K562 (cell line): ENCODE data around the gene NUP188. TPM values are rescaled to one million over a fixed set of nuclear protein-coding genes. Genes with fewer than 3 reads are reported as not detected.

Experiments used
- HIVEP1 ChIP-seq: fragments of 250-450 bp; sonication (Bioruptor Pico); IDR thresholded peaks from 2 replicates; pipeline ENCODE4 v1.4.0; 2020; ENCODE audit warnings: mild to moderate bottlenecking
- LCOR ChIP-seq: sonication (generic); formaldehyde crosslinking; IDR thresholded peaks from 2 replicates; pipeline ENCODE4 v1.8.0; 2022; ENCODE audit warnings: mild to moderate bottlenecking, missing genetic modification reagents
- NFRKB ChIP-seq: fragments of 450-650 bp; IDR thresholded peaks from 2 replicates; pipeline ENCODE4 v1.6.1; 2016; ENCODE audit warnings: low read depth
- NUFIP1 ChIP-seq: fragments of 450-650 bp; IDR thresholded peaks from 2 replicates; pipeline ENCODE4 v1.6.1; 2018; ENCODE audit not compliant: partially characterized antibody
- PHF21A ChIP-seq: fragments of 450-650 bp; IDR thresholded peaks from 2 replicates; pipeline ENCODE4 v1.6.1; 2017; ENCODE audit warnings: low read depth, borderline replicate concordance
- PRPF4 ChIP-seq: fragments of 200-400 bp; formaldehyde crosslinking; IDR thresholded peaks from one replicate; pipeline ENCODE4 v1.6.1; 2017; ENCODE audit warnings: low read length, low read depth, mild to moderate bottlenecking; ENCODE audit not compliant: insufficient read depth, poor library complexity, severe bottlenecking
- PYGO2 ChIP-seq: fragments of 450-650 bp; IDR thresholded peaks from 2 replicates; pipeline ENCODE4 v1.6.1; 2016; ENCODE audit warnings: mild to moderate bottlenecking, missing genetic modification characterization, moderate library complexity, missing compliant biosample characterization
- RB1 ChIP-seq: fragments of 450-650 bp; IDR thresholded peaks from 2 replicates; pipeline ENCODE4 v1.6.1; 2017; ENCODE audit warnings: low read depth, mild to moderate bottlenecking
- RBM39 ChIP-seq: fragments of 200-400 bp; formaldehyde crosslinking; optimal IDR thresholded peaks from 2 replicates; pipeline ENCODE3; 2018; ENCODE audit warnings: low read depth, low read length
- SMARCE1 ChIP-seq: fragments of 450-650 bp; IDR thresholded peaks from 2 replicates; pipeline ENCODE4 v1.7.1; 2016; ENCODE audit warnings: mild to moderate bottlenecking
- TOE1 ChIP-seq, 2 experiments: fragments of 450-650 bp in 1 of 2; sonication (generic) in 1 of 2; formaldehyde crosslinking in 1 of 2; IDR thresholded peaks; 2 replicates each; pipeline versions ENCODE4 v1.7.1 to v1.8.0; 2016 to 2022; ENCODE audit warnings: borderline replicate concordance in 2 of 2, mild to moderate bottlenecking in 2 of 2, antibody characterized with exemption in 1 of 2, inconsistent platforms in 1 of 2, low read depth in 1 of 2, missing genetic modification reagents in 1 of 2, moderate library complexity in 1 of 2
- ZFP1 ChIP-seq: fragments of 450-650 bp; formaldehyde crosslinking; IDR thresholded peaks from 2 replicates; pipeline ENCODE4 v1.4.0; 2020; ENCODE audit warnings: mild to moderate bottlenecking, mixed read lengths
- ZNF140 ChIP-seq: fragments of 250-450 bp; sonication (Bioruptor Pico); IDR thresholded peaks from 2 replicates; pipeline ENCODE4 v1.8.0; 2021; ENCODE audit warnings: moderate library complexity, mild to moderate bottlenecking, inconsistent platforms
- ZNF23 ChIP-seq: fragments of 250-450 bp; sonication (Bioruptor Pico); IDR thresholded peaks from 2 replicates; pipeline ENCODE4 v1.4.0; 2020; ENCODE audit warnings: mild to moderate bottlenecking
- ZNF253 ChIP-seq: fragments of 250-450 bp; sonication (Bioruptor Pico); conservative IDR thresholded peaks from 2 replicates; pipeline ENCODE4 v1.6.1; 2021; ENCODE audit warnings: mild to moderate bottlenecking
- ZNF41 ChIP-seq: fragments of 250-450 bp; sonication (Bioruptor Pico); conservative IDR thresholded peaks from 2 replicates; pipeline ENCODE4 v1.4.0; 2020; ENCODE audit warnings: mild to moderate bottlenecking
- polyA plus RNA-seq, 8 experiments: library from polyadenylated mRNA; depleted of rRNA in 4 of 8; stranded (reverse) in 5 of 8; unstranded in 3 of 8; fragments of >200 nt; fragmentation: Nextera tagmentation in 2 of 8; fragmentation: Illumina TruSeq in 1 of 8; extraction: Ambion mirVana in 2 of 8; extraction: Trizol in 1 of 8; gene quantifications; 2 replicates each; pipeline versions ENCODE4 v1.2.1 to v1.2.3, GENCODE V29; 2011 to 2014; ENCODE audit warnings: inconsistent platforms in 1 of 8, missing spikeins in 1 of 8
- total RNA-seq, 7 experiments: library from RNA; depleted of rRNA in 6 of 7; stranded (reverse); fragments of >200 nt in 6 of 7; fragmentation: Illumina TruSeq in 2 of 7; extraction: Trizol in 2 of 7; gene quantifications; 2 replicates each; pipeline versions ENCODE4 v1.2.1 to v1.2.3, GENCODE V29; 2011 to 2021; ENCODE audit warnings: low replicate concordance in 1 of 7
- TF ChIP-seq, protein P1 (sequence below): fragments of 250-450 bp; sonication (Bioruptor Pico); IDR thresholded peaks from 2 replicates; pipeline ENCODE4 v1.4.0; 2020; ENCODE audit warnings: mild to moderate bottlenecking, moderate library complexity, borderline replicate concordance
- TF ChIP-seq, protein P2 (sequence below), 3 experiments: IDR thresholded peaks in 2 of 3; conservative IDR thresholded peaks in 1 of 3; 2 replicates each; pipeline ENCODE4 v1.5.1; 2011 to 2012; ENCODE audit warnings: low read length in 3 of 3, mild to moderate bottlenecking in 3 of 3, control low read depth in 2 of 3, improper control_type of control experiment in 1 of 3, inconsistent platforms in 1 of 3, low read depth in 1 of 3, mixed read lengths in 1 of 3, moderate library complexity in 1 of 3; ENCODE audit not compliant: insufficient read depth in 2 of 3
- TF ChIP-seq, protein P3 (sequence below): fragments of 450-650 bp; IDR thresholded peaks from 2 replicates; pipeline ENCODE4 v1.6.1; 2016
- TF ChIP-seq, protein P4 (sequence below): conservative IDR thresholded peaks from 2 replicates; pipeline ENCODE4 v1.6.1; 2011; ENCODE audit warnings: low read depth, mild to moderate bottlenecking, low read length; ENCODE audit not compliant: control insufficient read depth

Gene NUP188
- total and polyA plus RNA-seq, 9 of the 15 experiments (the other 6 are each of a cell fraction or from before 2014, with no cell fraction given) = 11.7 to 135 (median 70.6) TPM

DNA sequence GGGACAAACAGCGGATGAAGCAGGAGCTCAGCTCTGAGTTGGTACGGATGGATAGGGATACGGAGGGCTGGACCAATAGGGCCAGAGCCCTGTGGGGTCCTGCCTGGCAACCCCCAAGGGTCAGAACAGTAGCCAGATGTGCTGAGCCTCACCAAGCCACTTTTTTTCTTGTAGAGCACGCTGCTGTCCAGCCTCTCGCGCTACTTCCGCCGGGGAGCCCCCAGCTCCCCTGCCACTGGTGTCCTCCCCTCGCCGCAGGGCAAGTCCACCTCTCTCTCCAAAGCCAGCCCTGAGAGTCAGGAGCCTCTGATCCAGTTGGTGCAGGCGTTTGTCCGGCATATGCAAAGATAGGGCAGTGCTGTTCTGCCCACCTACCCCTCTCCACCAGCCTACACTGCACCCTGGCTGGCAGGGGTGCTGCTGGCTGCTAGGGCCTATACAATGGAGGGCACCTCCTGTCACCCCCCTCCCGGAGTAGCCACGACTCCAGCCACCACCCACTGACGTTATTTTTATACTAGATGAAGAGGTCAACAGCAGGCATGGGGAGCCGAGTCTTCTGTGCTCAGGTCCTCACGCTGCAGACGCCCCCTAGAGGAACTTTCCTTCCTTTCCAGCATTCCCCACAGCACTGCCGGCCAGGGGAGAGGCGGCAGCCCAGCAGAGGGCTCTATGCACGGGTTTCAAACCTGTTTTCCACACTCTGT lies 59.0 kb downstream of the NUP188 start (continued):
- TF ChIP-seq, protein P1, sequence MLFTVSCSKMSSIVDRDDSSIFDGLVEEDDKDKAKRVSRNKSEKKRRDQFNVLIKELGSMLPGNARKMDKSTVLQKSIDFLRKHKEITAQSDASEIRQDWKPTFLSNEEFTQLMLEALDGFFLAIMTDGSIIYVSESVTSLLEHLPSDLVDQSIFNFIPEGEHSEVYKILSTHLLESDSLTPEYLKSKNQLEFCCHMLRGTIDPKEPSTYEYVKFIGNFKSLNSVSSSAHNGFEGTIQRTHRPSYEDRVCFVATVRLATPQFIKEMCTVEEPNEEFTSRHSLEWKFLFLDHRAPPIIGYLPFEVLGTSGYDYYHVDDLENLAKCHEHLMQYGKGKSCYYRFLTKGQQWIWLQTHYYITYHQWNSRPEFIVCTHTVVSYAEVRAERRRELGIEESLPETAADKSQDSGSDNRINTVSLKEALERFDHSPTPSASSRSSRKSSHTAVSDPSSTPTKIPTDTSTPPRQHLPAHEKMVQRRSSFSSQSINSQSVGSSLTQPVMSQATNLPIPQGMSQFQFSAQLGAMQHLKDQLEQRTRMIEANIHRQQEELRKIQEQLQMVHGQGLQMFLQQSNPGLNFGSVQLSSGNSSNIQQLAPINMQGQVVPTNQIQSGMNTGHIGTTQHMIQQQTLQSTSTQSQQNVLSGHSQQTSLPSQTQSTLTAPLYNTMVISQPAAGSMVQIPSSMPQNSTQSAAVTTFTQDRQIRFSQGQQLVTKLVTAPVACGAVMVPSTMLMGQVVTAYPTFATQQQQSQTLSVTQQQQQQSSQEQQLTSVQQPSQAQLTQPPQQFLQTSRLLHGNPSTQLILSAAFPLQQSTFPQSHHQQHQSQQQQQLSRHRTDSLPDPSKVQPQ (CRISPR knock-in tag) = no peak
- TF ChIP-seq, protein P2, sequence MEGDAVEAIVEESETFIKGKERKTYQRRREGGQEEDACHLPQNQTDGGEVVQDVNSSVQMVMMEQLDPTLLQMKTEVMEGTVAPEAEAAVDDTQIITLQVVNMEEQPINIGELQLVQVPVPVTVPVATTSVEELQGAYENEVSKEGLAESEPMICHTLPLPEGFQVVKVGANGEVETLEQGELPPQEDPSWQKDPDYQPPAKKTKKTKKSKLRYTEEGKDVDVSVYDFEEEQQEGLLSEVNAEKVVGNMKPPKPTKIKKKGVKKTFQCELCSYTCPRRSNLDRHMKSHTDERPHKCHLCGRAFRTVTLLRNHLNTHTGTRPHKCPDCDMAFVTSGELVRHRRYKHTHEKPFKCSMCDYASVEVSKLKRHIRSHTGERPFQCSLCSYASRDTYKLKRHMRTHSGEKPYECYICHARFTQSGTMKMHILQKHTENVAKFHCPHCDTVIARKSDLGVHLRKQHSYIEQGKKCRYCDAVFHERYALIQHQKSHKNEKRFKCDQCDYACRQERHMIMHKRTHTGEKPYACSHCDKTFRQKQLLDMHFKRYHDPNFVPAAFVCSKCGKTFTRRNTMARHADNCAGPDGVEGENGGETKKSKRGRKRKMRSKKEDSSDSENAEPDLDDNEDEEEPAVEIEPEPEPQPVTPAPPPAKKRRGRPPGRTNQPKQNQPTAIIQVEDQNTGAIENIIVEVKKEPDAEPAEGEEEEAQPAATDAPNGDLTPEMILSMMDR (IDR thresholded peaks at IDR 0.05 in 2 of 3, conservative IDR thresholded peaks at IDR 0.05 in 1 of 3; ENCODE audit: insufficient read depth in 2 of 3, low read depth in 1 of 3, low read length in 3 of 3) = peak; percentile 97 to 99 (median 99)
- TF ChIP-seq RBM39 (peak; percentile 35), PRPF4 (no peak), SMARCE1 (no peak), ZNF23 (no peak), ZNF140 (CRISPR knock-in tag) (no peak), NUFIP1 (no peak), RB1 (peak; percentile 37; the same call in 1 of the 2 replicates), HIVEP1 (no peak), TOE1 (IDR thresholded peaks at IDR 0.05; ENCODE audit: borderline replicate concordance) (no peak), TOE1 (CRISPR knock-in tag; IDR thresholded peaks at IDR 0.05; ENCODE audit: borderline replicate concordance, low read depth) (no peak), NFRKB (no peak), PHF21A (no peak), LCOR (CRISPR knock-in tag) (no peak), ZNF253 (CRISPR knock-in tag) (no peak), ZNF41 (CRISPR knock-in tag) (no peak), ZFP1 (no peak), PYGO2 (tag) (no peak)
- TF ChIP-seq, protein P3, sequence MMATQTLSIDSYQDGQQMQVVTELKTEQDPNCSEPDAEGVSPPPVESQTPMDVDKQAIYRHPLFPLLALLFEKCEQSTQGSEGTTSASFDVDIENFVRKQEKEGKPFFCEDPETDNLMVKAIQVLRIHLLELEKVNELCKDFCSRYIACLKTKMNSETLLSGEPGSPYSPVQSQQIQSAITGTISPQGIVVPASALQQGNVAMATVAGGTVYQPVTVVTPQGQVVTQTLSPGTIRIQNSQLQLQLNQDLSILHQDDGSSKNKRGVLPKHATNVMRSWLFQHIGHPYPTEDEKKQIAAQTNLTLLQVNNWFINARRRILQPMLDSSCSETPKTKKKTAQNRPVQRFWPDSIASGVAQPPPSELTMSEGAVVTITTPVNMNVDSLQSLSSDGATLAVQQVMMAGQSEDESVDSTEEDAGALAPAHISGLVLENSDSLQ = no peak
- TF ChIP-seq, protein P4, sequence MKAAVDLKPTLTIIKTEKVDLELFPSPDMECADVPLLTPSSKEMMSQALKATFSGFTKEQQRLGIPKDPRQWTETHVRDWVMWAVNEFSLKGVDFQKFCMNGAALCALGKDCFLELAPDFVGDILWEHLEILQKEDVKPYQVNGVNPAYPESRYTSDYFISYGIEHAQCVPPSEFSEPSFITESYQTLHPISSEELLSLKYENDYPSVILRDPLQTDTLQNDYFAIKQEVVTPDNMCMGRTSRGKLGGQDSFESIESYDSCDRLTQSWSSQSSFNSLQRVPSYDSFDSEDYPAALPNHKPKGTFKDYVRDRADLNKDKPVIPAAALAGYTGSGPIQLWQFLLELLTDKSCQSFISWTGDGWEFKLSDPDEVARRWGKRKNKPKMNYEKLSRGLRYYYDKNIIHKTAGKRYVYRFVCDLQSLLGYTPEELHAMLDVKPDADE = 0 out of 2 replicates have a peak, but pooled peaks have one; percentile 20
